Loucy (cell line): ENCODE measurements around the gene EHBP1L1.
"Not testable (repeated sequence)": the region's sequence is repeated elsewhere in the genome, so short reads cannot be mapped to it uniquely, and the experiment has no call there.

Experiments used
- H2AFZ ChIP-seq: fragments of 200-600 bp; sonication (generic); 2 replicates; pipeline ENCODE4 v1.6.0; 2016; ENCODE audit warnings: antibody characterized with exemption, mild to moderate bottlenecking, low read length, moderate library complexity
- H3F3A ChIP-seq: fragments of 200-600 bp; 2 replicates; pipeline ENCODE4 v1.6.0; 2016; ENCODE audit warnings: antibody characterized with exemption, low read depth, mild to moderate bottlenecking
- H3K27me3 ChIP-seq: fragments of 200-600 bp; sonication (generic); 2 replicates; pipeline ENCODE4 v1.6.1; 2014; ENCODE audit warnings: low read length, mild to moderate bottlenecking; ENCODE audit not compliant: insufficient read depth, poor library complexity, severe bottlenecking
- H3K36me3 ChIP-seq: fragments of 200-600 bp; sonication (generic); 2 replicates; pipeline ENCODE4 v1.6.1; 2016; ENCODE audit warnings: low read length; ENCODE audit not compliant: insufficient read depth
- H3K4me1 ChIP-seq: fragments of 200-600 bp; sonication (generic); 2 replicates; pipeline ENCODE4 v1.5.1; 2014; ENCODE audit warnings: low read length, mild to moderate bottlenecking; ENCODE audit not compliant: insufficient read depth, poor library complexity, severe bottlenecking
- H3K4me2 ChIP-seq: fragments of 200-600 bp; sonication (generic); 2 replicates; pipeline ENCODE4 v1.6.0; 2014; ENCODE audit warnings: antibody characterized with exemption, low read length, low read depth, mild to moderate bottlenecking; ENCODE audit not compliant: poor library complexity, severe bottlenecking
- H3K4me3 ChIP-seq: fragments of 200-600 bp; sonication (generic); 2 replicates; pipeline ENCODE4 v1.5.1; 2014; ENCODE audit warnings: low read length, mild to moderate bottlenecking, mixed read lengths; ENCODE audit not compliant: poor library complexity, severe bottlenecking
- H3K79me2 ChIP-seq: fragments of 200-600 bp; sonication (generic); 2 replicates; pipeline ENCODE4 v1.6.1; 2014; ENCODE audit warnings: low read length; ENCODE audit not compliant: insufficient read depth
- H3K9ac ChIP-seq: fragments of 200-600 bp; sonication (generic); 2 replicates; pipeline ENCODE4 v1.6.0; 2014; ENCODE audit warnings: mild to moderate bottlenecking, low read depth, low read length, moderate library complexity; ENCODE audit not compliant: poor library complexity, severe bottlenecking
- H3K9me2 ChIP-seq: fragments of 200-600 bp; sonication (generic); replicated peaks from 2 replicates; pipeline ENCODE4 v1.6.1; 2016; ENCODE audit warnings: low read depth, low read length, mixed read lengths
- H3K9me3 ChIP-seq: fragments of 200-600 bp; sonication (generic); 2 replicates; pipeline ENCODE4 v1.6.1; 2014; ENCODE audit warnings: mild to moderate bottlenecking, antibody characterized with exemption, low read length, low read depth; ENCODE audit not compliant: insufficient read depth
- H4K20me1 ChIP-seq: fragments of 200-600 bp; sonication (generic); 2 replicates; pipeline ENCODE4 v1.6.0; 2014; ENCODE audit warnings: antibody characterized with exemption, low read length, mild to moderate bottlenecking; ENCODE audit not compliant: insufficient read depth, poor library complexity, severe bottlenecking
- CTCF ChIP-seq: fragments of 200-600 bp; sonication (generic); conservative IDR thresholded peaks from 2 replicates; pipeline ENCODE4 v1.5.1; 2014; ENCODE audit warnings: mild to moderate bottlenecking, antibody characterized with exemption, low read length
- EZH2phosphoT487 ChIP-seq: fragments of 200-600 bp; IDR thresholded peaks from 2 replicates; pipeline ENCODE4 v1.6.1; 2018; ENCODE audit warnings: antibody characterized with exemption, mild to moderate bottlenecking, moderate library complexity, borderline replicate concordance

EHBP1L1 gene

GRCh38 chr11:65563601-65564000 lies 12.3 kb upstream of the EHBP1L1 start:
- H3K4me1 ChIP-seq: peaks cover 18% of the 10 kb centered on the region
- H3K79me2 ChIP-seq: peaks cover 11% of the 10 kb centered on the region; the same call in 1 of the 2 replicates
- no peak overlapping the region for H2AFZ ChIP-seq
- H4K20me1 ChIP-seq: peaks cover under 1% of the 10 kb centered on the region
- no peaks in the 10 kb centered on the region for H3K9me2 ChIP-seq
- H3K9me3 ChIP-seq: no peaks in the 10 kb centered on the region
- no peaks in the 10 kb centered on the region for H3F3A ChIP-seq
- no peaks in the 10 kb centered on the region for H3K27me3 ChIP-seq
- no peaks in the 10 kb centered on the region for H3K36me3 ChIP-seq
- no peak overlapping the region for H3K9ac ChIP-seq
- H3K4me3 ChIP-seq: no peak overlapping the region
- no peak for TF ChIP-seq CTCF
- no peak for TF ChIP-seq EZH2phosphoT487
- H3K4me2 ChIP-seq: no peak overlapping the region

GRCh38 chr11:65564879-65565559 lies 10.8 kb upstream of the EHBP1L1 start:
- peak overlapping the region; percentile 4 for H3K9ac ChIP-seq
- H3K4me3 ChIP-seq: peak overlapping the region; percentile 20
- not testable (repeated sequence) for H2AFZ ChIP-seq, H3K9me2 ChIP-seq, H3K27me3 ChIP-seq, H3K9me3 ChIP-seq, H3F3A ChIP-seq, H4K20me1 ChIP-seq, H3K36me3 ChIP-seq
- H3K4me2 ChIP-seq: peak overlapping the region; percentile 58
- peaks cover 29% of the 10 kb centered on the region for H3K4me1 ChIP-seq
- H3K79me2 ChIP-seq: peaks cover 18% of the 10 kb centered on the region

GRCh38 chr11:65565624-65566453 lies 10.0 kb upstream of the EHBP1L1 start:
- no peaks in the 10 kb centered on the region for H3K27me3 ChIP-seq
- H2AFZ ChIP-seq: no peak overlapping the region
- H4K20me1 ChIP-seq: peaks cover 8% of the 10 kb centered on the region
- peaks cover 32% of the 10 kb centered on the region for H3K4me1 ChIP-seq
- H3K9me3 ChIP-seq: no peaks in the 10 kb centered on the region
- no peak for TF ChIP-seq CTCF
- peak overlapping the region; percentile 4 for H3K9ac ChIP-seq
- H3K4me3 ChIP-seq: peak overlapping the region; percentile 20
- no peaks in the 10 kb centered on the region for H3K9me2 ChIP-seq
- peaks cover 24% of the 10 kb centered on the region for H3K79me2 ChIP-seq
- no peaks in the 10 kb centered on the region for H3K36me3 ChIP-seq
- peak overlapping the region; percentile 58 for H3K4me2 ChIP-seq
- peaks cover 5% of the 10 kb centered on the region; the same call in 1 of the 2 replicates for H3F3A ChIP-seq
